ENCODE results near the gene CFAP65. TPM values are rescaled to one million over a fixed set of nuclear protein-coding genes. Genes with fewer than 3 reads are reported as not detected.

CFAP65 gene
- total RNA-seq, 1 donor from 2014 or later: not detected

DNA sequence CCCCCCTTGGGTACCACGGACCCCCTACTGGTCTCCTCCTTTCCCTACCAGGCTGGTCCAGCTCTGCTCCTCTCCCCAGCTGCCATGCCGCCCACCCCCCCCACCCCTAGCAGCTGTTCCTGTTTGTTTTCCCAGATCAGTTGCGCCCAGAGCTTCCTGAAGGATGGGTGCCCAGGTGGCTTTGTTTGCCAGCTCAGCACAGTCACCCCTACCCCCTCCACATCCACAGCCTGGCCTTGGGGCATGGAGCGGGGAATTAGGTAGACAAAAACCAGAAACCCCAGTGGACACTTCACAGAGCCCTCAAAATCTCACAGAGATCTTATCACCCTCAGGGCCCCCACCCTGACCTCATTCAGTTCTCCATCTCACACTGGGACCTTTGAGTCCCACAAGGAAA lies 44.4 kb downstream of the CFAP65 start:
- Histone ChIP-seq H3K36me3 (no peaks in the 10 kb centered on the region), H3K27me3 (peaks cover 34% of the 10 kb centered on the region), H3K4me3 (no peak overlapping the region), H3K27ac (no peak overlapping the region), H3K9me3 (no peaks in the 10 kb centered on the region), H3K4me1 (peaks cover 35% of the 10 kb centered on the region)
- intact Hi-C loops (cut with DNase I): no loop called here
- no peak for DNase-seq (ENCODE audit: extremely low spot score in 2 of 2)
- TF ChIP-seq POLR2AphosphoS5 (IDR thresholded peaks at IDR 0.05; ENCODE audit: insufficient read depth in 1 of 2, low read depth in 1 of 2) (no peak), POLR2A (IDR thresholded peaks at IDR 0.05) (no peak)
- TF ChIP-seq, protein P1, sequence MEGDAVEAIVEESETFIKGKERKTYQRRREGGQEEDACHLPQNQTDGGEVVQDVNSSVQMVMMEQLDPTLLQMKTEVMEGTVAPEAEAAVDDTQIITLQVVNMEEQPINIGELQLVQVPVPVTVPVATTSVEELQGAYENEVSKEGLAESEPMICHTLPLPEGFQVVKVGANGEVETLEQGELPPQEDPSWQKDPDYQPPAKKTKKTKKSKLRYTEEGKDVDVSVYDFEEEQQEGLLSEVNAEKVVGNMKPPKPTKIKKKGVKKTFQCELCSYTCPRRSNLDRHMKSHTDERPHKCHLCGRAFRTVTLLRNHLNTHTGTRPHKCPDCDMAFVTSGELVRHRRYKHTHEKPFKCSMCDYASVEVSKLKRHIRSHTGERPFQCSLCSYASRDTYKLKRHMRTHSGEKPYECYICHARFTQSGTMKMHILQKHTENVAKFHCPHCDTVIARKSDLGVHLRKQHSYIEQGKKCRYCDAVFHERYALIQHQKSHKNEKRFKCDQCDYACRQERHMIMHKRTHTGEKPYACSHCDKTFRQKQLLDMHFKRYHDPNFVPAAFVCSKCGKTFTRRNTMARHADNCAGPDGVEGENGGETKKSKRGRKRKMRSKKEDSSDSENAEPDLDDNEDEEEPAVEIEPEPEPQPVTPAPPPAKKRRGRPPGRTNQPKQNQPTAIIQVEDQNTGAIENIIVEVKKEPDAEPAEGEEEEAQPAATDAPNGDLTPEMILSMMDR (IDR thresholded peaks at IDR 0.05): no peak

DNA sequence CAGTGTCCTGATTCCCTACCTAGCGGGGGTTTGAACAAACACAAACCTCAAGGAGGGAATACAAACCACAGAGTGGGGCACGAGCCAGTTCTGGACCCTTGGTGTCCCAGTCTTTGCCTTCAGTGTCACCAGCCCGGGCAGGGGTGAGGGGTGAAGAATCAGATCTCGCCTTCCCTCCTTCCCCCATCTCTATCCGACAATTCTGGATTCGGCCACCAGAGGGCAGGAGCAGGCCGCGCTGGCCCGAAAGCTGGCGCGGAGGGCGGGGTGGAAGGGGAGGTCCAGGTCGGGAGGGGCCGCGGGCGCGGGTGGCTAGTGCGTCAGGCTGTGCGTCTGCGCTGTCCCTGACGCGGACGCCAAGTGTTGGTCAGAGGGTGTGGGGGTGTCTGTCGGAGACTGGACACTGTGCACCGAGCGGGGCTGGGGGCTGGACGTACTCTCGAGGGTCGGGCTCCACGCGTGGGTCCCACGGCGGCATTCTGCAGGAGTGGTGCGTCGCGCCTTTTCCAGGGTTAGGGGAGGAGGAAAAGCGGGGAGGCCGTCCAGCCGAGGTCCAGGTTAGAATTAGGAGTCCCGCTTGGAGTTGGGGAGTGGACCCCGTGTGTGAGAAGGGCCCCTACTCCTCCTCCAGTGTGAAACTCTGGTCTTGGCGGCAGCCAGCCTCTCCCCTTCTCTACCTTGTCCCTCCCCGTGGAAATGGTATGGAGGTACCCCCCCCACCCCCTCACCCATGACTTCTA lies 45.2 kb downstream of the CFAP65 start:
- no peak for DNase-seq (ENCODE audit: extremely low spot score in 2 of 2)
- peak overlapping the region; percentile 17 to 41 for H3K4me3 ChIP-seq
- H3K9me3 ChIP-seq: no peaks in the 10 kb centered on the region
- intact Hi-C loops (cut with DNase I): no loop called here
- H3K27me3 ChIP-seq: peaks cover 31% of the 10 kb centered on the region
- no peak overlapping the region for H3K27ac ChIP-seq
- peaks cover 27% of the 10 kb centered on the region for H3K4me1 ChIP-seq
- no peak for TF ChIP-seq POLR2A (IDR thresholded peaks at IDR 0.05)
- TF ChIP-seq POLR2AphosphoS5 (IDR thresholded peaks at IDR 0.05; ENCODE audit: insufficient read depth in 1 of 2, low read depth in 1 of 2): peak; percentile 37 to 52
- TF ChIP-seq, protein P1 (IDR thresholded peaks at IDR 0.05): peak; percentile 67 to 79 (median 74)
- no peaks in the 10 kb centered on the region for H3K36me3 ChIP-seq

DNA sequence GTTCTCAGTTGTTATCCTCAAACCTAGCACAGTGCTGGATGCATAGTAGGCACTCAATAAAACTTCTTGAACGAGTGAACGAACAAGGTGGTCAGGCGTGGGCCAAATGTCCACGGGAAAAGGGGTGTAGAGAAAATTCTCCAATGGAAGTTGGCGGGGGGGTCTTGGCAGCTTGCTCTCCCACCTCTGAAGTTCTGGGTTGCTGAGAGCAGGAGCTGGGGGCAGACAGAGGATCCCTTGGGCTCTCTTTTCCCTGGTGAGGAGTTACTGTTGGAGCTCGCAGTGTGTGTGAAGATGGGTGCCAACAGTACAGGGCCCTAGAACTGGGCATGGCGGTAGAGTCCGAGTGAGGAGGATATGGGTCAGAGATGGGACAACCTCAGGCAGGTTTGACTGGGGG lies 45.8 kb downstream of the CFAP65 start:
- intact Hi-C loops (cut with DNase I): no loop called here
- H3K4me3 ChIP-seq: no peak overlapping the region
- H3K27ac ChIP-seq: no peak overlapping the region
- H3K27me3 ChIP-seq: peaks cover 31% of the 10 kb centered on the region
- DNase-seq (ENCODE audit: extremely low spot score in 2 of 2): no peak
- peaks cover 27% of the 10 kb centered on the region for H3K4me1 ChIP-seq
- no peaks in the 10 kb centered on the region for H3K9me3 ChIP-seq
- H3K36me3 ChIP-seq: no peaks in the 10 kb centered on the region
- TF ChIP-seq POLR2AphosphoS5 (IDR thresholded peaks at IDR 0.05; ENCODE audit: insufficient read depth in 1 of 2, low read depth in 1 of 2) (no peak), POLR2A (IDR thresholded peaks at IDR 0.05) (no peak)
- TF ChIP-seq, protein P1 (IDR thresholded peaks at IDR 0.05): no peak

DNA sequence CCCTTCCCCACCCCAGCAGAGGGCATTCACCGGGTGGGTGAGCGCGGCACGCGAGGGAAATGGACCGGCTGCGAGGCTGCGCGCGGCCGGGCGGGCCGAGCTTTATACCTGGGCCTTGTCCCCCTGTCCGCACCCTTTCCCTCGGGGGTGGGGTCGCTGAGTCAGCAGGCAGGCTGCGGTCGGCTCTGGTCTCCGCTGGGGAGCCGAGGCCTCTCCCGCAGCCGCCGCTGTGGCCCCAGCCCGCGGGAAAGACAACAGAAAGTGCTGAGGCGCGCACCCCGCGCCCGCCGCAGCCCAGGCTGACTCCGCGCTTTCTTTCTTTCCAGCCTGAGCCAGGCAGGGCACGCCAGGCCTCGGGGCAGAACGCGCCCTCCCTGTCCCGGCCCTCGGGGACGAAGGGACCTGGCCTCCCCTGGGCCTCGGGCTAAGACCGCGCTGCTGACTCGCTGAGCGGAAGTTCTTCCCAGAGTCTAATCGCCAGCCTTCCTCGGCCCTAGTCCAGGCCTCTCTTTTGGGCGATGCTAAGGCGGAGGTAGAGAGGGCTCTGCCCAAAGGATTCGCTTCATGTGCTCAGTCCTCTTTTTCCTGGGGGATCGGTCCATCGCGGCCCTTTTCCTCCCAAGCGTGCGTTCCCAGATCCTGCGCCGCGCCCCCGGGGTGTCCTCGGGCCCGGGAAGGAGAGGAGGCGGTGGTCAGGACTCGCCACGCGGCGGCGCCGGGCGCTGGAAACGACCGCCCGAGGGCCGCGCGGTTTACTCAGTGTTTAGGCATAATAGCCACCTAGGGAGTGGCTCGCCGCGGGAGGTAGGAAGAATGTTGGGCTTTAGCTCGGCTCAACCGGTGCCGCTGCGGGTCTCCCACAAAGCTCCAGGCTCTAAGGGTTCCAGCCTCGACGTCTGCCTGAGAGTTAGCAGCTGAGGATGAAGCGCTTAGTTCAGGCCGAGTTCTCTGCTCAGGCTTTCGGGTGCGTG lies 47.7 kb downstream of the CFAP65 start, which contains the start of gene CRYBA2:
CRYBA2 (minus strand) TSS at position 78 of the 971 bp plus-strand sequence. CDS start 246 bp downstream, outside the sequence.
- intact Hi-C loops (cut with DNase I): no loop called here
- Histone ChIP-seq H3K4me3 (peak within 1 kb of the TSS; percentile 32 to 37), H3K4me1 (peaks cover 27% of the 10 kb centered on the region), H3K27ac (no peak within 1 kb of the TSS), H3K27me3 (peaks cover 31% of the 10 kb centered on the region), H3K36me3 (no peaks in the 10 kb centered on the region), H3K9me3 (no peaks in the 10 kb centered on the region)
- no peak for TF ChIP-seq POLR2AphosphoS5 (IDR thresholded peaks at IDR 0.05; ENCODE audit: insufficient read depth in 1 of 2, low read depth in 1 of 2)
- no peak for TF ChIP-seq POLR2A (IDR thresholded peaks at IDR 0.05)
- TF ChIP-seq, protein P1 (IDR thresholded peaks at IDR 0.05): no peak
- no peak for DNase-seq (ENCODE audit: extremely low spot score in 2 of 2)

Measured in vagina (tissue), 2 donors.